Measurements from ENCODE around the gene SNX17.

The SNX17 gene

GRCh38 chr2:27381577-27382181 is 11.3 kb downstream of the SNX17 start:
- no peak for DNase-seq (ENCODE audit: insufficient read length, low spot score)
- TF ChIP-seq TAF1 (IDR thresholded peaks at IDR 0.05; ENCODE audit: low read depth, low read length) (no peak), PAX5 (IDR thresholded peaks at IDR 0.05; ENCODE audit: insufficient read depth, low read length, severe bottlenecking) (no peak)
- FAIRE-seq: peak; percentile 16

DNA sequence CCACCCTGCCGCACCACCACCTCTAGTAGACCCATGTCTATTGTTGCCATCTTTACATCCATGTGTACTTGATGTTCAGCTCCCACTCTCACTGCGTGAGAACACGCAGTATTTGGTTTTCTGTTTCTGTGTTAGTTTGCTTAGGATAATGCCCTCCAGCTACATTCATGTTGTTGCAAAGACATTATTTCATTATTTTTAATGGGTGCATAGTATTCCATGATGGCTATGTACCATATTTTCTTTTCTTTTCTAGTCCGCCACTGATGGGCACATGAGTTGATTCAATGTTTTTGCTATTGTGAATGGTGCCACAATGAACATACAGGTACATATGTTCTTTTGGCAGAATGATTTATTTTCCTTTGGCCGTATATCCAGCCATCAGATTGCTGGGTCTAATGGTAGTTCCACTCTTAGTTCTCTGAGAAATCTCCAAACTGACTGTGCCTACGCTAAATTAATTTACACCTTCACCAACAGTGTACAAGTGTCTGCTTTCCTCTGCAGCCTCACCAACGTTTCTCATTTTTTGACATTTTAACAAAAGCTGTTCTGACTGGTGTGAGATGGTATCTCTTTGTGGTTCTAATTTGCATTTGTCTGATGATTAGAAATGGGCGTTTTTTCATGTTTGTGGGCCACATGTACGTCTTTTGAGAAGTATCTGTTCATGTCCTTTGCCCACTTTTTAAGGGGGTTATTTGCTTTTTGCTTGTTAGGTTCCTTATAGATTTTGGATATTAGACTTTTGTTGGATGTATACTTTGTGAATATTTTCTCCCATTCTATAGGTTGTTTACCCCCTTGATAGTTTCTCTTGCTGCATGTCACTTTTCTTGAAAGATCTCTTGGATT is 20.6 kb downstream of the SNX17 start:
- DNase-seq (ENCODE audit: insufficient read length, low spot score) (no peak), FAIRE-seq (no peak)
- TF ChIP-seq POU2F2 (IDR thresholded peaks at IDR 0.05; ENCODE audit: low read depth, low read length) (no peak), TAF1 (IDR thresholded peaks at IDR 0.05; ENCODE audit: low read depth, low read length) (no peak), SPI1 (IDR thresholded peaks at IDR 0.05; ENCODE audit: low read depth, low read length) (no peak), PAX5 (IDR thresholded peaks at IDR 0.05; ENCODE audit: insufficient read depth, low read length, severe bottlenecking) (no peak), POLR2AphosphoS5 (IDR thresholded peaks at IDR 0.05; ENCODE audit: low read depth, low read length) (no peak), POLR2A (IDR thresholded peaks at IDR 0.05; ENCODE audit: low read depth, low read length) (no peak)

GRCh38 chr2:27393225-27393624 is 22.8 kb downstream of the SNX17 start:
- TF ChIP-seq TAF1 (IDR thresholded peaks at IDR 0.05; ENCODE audit: low read depth, low read length): no peak
- no peak for TF ChIP-seq POLR2A (IDR thresholded peaks at IDR 0.05; ENCODE audit: low read depth, low read length)
- no peak for TF ChIP-seq POLR2AphosphoS5 (IDR thresholded peaks at IDR 0.05; ENCODE audit: low read depth, low read length)
- TF ChIP-seq PAX5 (IDR thresholded peaks at IDR 0.05; ENCODE audit: insufficient read depth, low read length, severe bottlenecking): no peak
- no peak for TF ChIP-seq SPI1 (IDR thresholded peaks at IDR 0.05; ENCODE audit: low read depth, low read length)
- TF ChIP-seq POU2F2 (IDR thresholded peaks at IDR 0.05; ENCODE audit: low read depth, low read length): no peak
- no peak for DNase-seq (ENCODE audit: insufficient read length, low spot score)
- no peak for FAIRE-seq

DNA sequence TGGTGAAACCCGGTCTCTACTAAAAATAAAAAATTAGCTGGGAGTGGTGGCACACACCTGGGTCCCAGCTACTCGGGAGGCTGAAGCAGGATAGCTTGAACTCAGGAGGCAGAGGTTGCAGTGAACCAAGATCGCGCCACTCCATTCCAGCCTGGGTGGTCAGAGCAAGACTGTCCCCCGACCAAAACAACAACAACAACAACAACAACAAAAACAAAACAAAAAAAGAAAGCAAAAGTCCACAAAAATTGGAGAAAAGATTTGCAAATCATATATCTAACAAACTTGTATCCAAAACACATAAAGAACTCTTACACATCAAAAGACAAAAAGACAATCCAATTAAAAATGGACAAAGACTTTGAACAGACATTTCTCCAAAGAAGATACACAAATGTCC is 28.5 kb downstream of the SNX17 start:
- TF ChIP-seq POLR2A (IDR thresholded peaks at IDR 0.05; ENCODE audit: low read depth, low read length) (no peak), POU2F2 (IDR thresholded peaks at IDR 0.05; ENCODE audit: low read depth, low read length) (no peak), PAX5 (IDR thresholded peaks at IDR 0.05; ENCODE audit: insufficient read depth, low read length, severe bottlenecking) (no peak), TAF1 (IDR thresholded peaks at IDR 0.05; ENCODE audit: low read depth, low read length) (no peak), POLR2AphosphoS5 (IDR thresholded peaks at IDR 0.05; ENCODE audit: low read depth, low read length) (no peak), SPI1 (IDR thresholded peaks at IDR 0.05; ENCODE audit: low read depth, low read length) (no peak)
- DNase-seq (ENCODE audit: insufficient read length, low spot score) (no peak), FAIRE-seq (no peak)

DNA sequence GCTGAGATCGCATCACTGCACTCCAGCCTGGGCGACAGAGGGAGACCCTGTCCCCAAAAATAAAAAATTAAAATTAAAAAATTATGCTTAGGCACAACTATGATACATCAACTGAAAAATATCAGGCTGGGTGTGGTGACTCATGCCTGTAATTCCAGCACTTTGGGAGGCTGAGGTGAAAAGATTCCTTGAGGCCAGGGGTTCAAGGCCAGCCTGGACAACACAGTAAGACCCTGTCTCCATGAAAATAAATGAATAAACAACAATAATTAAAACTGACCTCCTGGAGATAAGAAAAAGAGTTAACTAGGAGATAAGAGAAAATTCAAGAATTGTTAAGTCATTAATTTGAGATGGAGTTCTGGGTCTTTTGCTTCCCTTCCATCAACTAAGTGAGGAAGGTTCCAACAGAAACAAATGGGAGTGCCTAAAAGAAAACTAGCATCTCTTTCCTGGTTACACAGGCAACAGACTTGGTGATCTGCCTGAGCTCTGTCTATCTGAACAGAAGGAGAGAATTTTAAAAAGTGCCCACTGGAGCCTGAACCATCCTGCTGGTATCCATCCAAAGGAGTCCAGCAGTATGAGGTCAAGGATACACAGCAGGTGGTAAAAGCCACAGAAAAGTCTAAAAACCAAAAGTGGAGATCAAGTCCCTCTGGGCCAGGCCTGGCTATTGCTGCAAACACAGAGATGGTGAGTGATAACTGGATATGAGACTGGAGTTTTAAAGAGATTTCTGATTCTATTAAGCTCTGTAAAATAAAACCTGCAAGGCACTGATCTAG is 30.1 kb downstream of the SNX17 start:
- FAIRE-seq (no peak), DNase-seq (ENCODE audit: insufficient read length, low spot score) (no peak)
- TF ChIP-seq PAX5 (IDR thresholded peaks at IDR 0.05; ENCODE audit: insufficient read depth, low read length, severe bottlenecking): no peak
- no peak for TF ChIP-seq SPI1 (IDR thresholded peaks at IDR 0.05; ENCODE audit: low read depth, low read length)
- no peak for TF ChIP-seq POU2F2 (IDR thresholded peaks at IDR 0.05; ENCODE audit: low read depth, low read length)
- TF ChIP-seq POLR2A (IDR thresholded peaks at IDR 0.05; ENCODE audit: low read depth, low read length): no peak
- no peak for TF ChIP-seq POLR2AphosphoS5 (IDR thresholded peaks at IDR 0.05; ENCODE audit: low read depth, low read length)
- TF ChIP-seq TAF1 (IDR thresholded peaks at IDR 0.05; ENCODE audit: low read depth, low read length): no peak

DNA sequence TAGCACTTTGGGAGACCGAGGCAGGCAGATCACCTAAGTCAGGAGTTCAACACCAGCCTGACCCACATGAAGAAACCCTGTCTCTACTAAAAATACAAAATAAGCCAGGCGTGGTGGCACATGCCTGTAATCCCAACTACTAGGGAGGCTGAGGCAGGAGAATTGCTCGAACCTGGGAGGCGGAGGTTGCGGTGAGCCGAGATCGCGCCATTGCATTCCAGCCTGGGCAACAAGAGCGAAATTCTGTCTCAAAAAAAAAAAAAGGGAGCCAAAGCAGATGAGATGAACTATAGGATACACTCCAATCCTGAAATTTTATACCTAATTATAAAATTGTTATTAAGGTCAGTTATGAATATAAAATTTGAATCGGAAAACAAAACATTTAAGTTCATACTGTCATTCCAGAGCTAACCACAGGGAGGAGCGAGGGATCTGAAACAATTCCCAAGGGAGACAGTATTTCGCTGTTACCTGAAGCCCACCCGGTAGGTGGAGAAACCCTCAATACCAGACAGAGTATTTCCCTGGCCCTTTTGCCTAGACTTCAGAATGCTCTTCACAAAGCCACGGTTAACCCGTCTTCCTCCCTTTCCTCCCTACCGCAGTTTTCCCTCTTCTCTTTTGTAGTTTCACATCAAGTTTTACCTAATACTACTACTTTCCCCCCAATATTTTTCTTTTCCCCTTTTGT is 37.5 kb downstream of the SNX17 start:
- DNase-seq (ENCODE audit: insufficient read length, low spot score) (no peak), FAIRE-seq (no peak)
- no peak for TF ChIP-seq TAF1 (IDR thresholded peaks at IDR 0.05; ENCODE audit: low read depth, low read length)
- no peak for TF ChIP-seq POLR2A (IDR thresholded peaks at IDR 0.05; ENCODE audit: low read depth, low read length)
- peak; percentile 55 for TF ChIP-seq SPI1 (IDR thresholded peaks at IDR 0.05; ENCODE audit: low read depth, low read length)
- no peak for TF ChIP-seq POLR2AphosphoS5 (IDR thresholded peaks at IDR 0.05; ENCODE audit: low read depth, low read length)
- no peak for TF ChIP-seq POU2F2 (IDR thresholded peaks at IDR 0.05; ENCODE audit: low read depth, low read length)

DNA sequence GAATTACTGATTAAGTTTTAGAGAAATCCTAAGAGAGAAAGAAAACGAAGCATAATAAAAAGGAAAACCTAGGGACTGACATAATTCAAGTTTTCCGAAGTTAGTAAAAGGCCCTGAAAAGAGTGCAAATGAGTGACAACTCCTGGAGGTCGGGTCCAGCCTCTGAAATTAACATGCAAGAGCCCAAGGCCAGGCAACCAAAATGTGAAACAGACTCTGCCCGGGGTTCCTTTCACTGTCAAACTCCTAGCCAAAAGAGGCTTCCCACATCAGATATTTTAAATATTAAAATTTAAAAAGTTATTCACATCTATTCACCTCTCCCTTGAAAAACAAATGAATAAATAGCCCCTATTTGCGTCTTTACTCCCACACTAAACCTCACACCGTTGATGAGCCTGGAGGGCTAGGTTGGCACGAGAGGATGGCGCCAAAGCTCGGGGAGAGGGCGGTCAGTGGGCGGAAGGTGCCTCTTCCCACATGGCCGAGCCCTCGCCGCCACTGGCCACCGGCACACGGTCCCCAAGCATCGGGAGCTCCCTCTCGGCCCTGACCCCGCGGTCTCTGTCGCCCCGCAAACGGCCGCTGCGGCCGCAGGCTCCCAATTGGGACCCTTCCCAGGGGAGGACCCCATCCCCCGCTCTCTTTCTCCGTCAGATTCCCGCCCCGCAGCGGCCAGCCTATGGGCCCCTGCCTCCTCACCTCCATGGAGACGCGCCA is 38.3 kb downstream of the SNX17 start:
- DNase-seq (ENCODE audit: insufficient read length, low spot score) (no peak), FAIRE-seq (peak; percentile 16)
- TF ChIP-seq POU2F2 (IDR thresholded peaks at IDR 0.05; ENCODE audit: low read depth, low read length) (peak; percentile 11; the same call in 1 of the 2 replicates), TAF1 (IDR thresholded peaks at IDR 0.05; ENCODE audit: low read depth, low read length) (no peak)

DNA sequence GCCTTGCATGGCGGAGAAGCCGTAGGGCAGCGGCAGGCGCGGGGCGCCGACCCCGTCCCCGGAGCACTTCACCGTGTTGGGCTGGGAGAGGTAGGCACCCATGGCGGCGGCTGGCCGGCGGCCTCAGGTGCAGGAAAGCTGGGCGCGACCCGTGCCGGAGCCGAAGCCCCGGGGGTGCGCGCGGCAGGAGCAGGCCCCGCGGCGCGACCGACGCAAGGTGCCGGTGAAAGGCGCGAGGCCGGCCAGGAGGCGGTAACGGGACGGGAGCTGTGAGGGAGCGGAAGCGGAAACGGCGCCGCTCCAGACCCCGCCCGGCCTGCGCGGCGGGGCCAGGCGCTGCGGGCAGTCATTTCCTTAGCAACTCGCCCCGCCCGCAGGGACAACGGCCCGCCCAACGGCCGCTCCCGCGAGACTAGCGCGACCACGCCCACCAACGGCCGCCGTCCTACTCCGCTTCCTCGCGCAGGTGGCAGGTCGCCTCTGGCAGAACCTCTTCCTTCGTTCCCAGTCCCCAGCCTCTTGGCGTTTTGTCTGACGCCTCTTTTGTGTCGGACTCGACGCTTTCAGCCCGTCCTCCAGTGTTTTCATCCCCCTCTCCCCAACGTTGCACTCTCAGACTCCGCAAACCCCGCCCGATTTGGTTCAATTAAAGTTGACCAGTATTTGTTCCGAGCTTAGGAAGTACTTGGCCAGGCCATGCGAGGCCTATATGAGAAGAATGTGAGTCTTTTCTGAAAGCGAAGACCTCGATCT is 39.1 kb downstream of the SNX17 start, which contains the start of gene PPM1G:
Gene PPM1G (minus strand): TSS at position 271 of the 753 bp plus-strand sequence. CDS start 169 bp downstream, at position 102.
- peak; percentile 88 for TF ChIP-seq POLR2A (IDR thresholded peaks at IDR 0.05; ENCODE audit: low read depth, low read length)
- TF ChIP-seq POLR2AphosphoS5 (IDR thresholded peaks at IDR 0.05; ENCODE audit: low read depth, low read length): peak; percentile 82
- TF ChIP-seq SPI1 (IDR thresholded peaks at IDR 0.05; ENCODE audit: low read depth, low read length): peak; percentile 66; the same call in 1 of the 2 replicates
- no peak for TF ChIP-seq POU2F2 (IDR thresholded peaks at IDR 0.05; ENCODE audit: low read depth, low read length)
- peak; percentile 93 for TF ChIP-seq TAF1 (IDR thresholded peaks at IDR 0.05; ENCODE audit: low read depth, low read length)
- TF ChIP-seq PAX5 (IDR thresholded peaks at IDR 0.05; ENCODE audit: insufficient read depth, low read length, severe bottlenecking): no peak
- DNase-seq (ENCODE audit: insufficient read length, low spot score) (peak; percentile 90), FAIRE-seq (peak; percentile 98)
